ENCODE results near the gene ZNF559.

ZNF559 gene

GRCh38 chr19:9353011-9353410 is 29.0 kb downstream of the ZNF559 start:
- DNase-seq (ENCODE audit: low read depth in 2 of 2), result no peak

DNA sequence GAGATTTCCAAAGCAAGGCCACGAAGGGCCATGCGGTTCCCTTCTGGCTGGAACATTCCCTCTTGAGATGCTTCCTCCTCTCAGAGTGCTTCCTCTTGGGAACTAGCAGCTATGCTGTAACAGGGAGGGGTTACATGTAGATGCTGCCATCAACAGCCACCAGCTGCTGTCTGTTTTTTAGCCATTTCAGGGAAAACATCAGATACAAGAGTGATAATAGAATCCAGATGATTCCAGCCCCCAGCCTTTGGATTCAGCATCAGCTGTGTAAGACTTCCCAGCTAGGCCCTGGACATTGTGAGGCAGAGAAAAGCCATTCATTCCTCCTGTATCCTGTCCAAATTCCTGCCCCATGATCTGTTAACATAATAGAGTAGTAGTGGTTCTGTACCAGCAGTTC is 30.7 kb downstream of the ZNF559 start:
- no peak for DNase-seq (ENCODE audit: low read depth in 2 of 2)

DNA sequence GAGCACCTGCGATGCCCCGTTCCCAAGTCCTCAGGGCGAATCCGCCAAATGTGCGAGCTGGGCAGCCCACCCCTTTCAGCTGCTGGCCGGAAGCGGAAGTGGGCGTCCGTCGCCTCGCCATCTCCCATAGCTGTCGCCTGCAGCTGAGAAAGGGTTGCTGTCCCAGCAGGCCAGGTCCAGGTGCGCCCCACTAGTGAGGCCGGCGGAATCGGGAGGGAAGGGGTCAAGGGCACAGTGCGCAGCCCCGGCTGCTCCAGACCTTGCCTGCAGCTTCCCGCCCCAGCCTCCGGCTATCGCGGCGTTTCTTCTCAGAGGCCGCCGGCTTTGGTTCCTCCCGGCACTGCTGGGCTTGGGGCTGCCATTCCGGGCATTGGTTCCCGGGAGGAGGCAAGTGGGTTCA is 38.9 kb downstream of the ZNF559 start, which contains the start of gene ZNF177:
Gene ZNF177, plus strand, starts transcription at position 109 of the 400 bp plus-strand sequence. CDS start 15,299 bp downstream, outside the sequence.
- DNase-seq (ENCODE audit: low read depth in 2 of 2), result no peak

- no peak for DNase-seq (ENCODE audit: low read depth in 2 of 2)
Observed at GRCh38 chr19:9370738-9371619, 47.0 kb downstream of the ZNF559 start.

DNA sequence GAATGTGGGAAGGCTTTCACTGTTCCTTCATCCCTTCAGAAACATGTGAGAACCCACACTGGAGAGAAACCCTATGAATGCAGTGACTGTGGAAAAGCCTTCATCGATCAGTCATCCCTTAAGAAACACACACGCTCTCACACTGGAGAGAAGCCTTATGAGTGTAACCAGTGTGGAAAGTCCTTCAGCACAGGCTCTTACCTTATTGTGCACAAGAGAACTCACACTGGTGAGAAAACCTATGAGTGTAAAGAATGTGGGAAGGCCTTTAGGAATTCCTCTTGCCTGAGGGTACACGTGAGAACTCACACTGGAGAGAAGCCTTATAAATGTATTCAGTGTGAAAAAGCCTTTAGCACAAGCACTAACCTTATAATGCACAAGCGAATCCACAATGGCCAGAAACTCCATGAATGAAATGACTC is 57.4 kb downstream of the ZNF559 start:
- DNase-seq (ENCODE audit: low read depth in 2 of 2), result no peak
